SW 1271 (cell line): ENCODE results near the gene RNF207.

Source experiments
- DNase-seq, 2 experiments: peaks; one replicate each; lab custom pipeline; 2025; lab: John Stamatoyannopoulos, UW

RNF207 gene

GRCh38 chr1:6174621-6175410, 31.1 kb upstream of the RNF207 start:
- no peak for DNase-seq

DNA sequence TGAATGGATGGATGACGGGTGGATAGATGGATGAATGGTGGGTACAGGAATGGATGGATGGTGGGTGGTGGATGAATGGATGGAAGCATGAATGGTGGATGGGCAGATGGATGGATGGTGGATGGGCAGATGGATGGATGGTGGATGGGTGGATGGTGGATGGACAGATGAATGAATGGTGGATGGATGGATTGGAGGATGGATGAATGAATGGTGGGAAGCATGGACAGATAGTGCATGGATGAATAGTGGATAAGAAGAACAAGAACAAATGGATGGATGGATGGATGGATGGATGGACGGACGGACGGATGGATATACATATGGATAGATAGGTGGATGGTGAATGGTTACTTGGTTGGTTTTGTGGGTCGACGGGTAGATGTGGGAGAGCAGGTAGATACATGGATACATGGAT, 30.5 kb upstream of the RNF207 start:
- no peak for DNase-seq

DNA sequence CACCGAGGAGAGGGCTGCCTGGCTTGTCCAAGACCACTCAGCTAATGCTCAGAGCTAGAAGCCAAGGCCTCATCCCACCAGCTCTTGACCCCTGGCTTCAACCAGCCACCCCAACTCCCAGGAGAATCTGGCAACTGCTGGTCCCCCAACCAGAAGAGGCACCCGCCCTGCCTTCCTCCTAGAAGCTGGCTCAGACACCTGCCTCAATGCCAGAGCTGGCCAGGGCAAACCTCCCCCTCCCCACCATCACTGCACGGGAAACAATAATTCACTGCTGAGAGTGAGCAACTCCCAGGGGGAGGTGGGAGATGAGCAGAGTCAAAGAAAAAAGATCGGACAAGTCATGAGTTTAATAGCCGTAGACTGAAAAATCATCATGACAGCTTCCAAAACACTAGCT, 29.1 kb upstream of the RNF207 start:
- no peak for DNase-seq

DNA sequence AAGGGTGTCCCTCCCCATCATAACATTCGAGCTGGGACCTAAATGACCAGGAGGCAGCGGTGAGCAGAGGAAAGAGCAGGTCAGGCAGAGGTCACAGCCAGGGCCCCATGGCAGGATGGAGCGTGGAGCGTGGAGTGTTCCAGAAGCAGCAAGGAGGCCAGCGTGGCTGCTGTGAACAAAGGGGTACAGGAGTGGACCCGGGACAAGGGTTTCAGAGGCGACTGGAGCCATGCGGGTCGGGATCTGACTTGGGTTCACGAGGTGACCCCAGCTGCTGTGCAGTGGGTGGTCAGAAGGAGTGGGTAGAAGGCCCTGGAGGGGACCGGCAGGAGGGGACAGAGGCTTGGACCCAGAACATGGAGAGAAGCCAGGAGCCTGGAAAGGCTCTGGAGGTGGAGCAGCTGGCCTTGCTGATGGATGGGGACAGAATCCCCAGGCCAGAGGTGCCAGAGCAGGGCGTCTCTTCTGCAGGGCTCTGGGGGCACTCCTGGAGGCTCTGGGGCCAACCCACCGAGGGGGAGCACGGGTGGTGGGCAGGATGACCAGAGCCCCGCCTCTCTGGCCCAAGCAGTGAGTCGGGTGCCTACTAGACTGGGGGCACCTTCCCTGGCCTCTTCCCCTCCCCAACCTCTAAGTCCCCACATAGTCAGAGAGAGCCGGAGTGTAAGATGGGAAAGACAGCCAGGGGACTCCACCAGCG, 28.1 kb upstream of the RNF207 start:
- DNase-seq: no peak

DNA sequence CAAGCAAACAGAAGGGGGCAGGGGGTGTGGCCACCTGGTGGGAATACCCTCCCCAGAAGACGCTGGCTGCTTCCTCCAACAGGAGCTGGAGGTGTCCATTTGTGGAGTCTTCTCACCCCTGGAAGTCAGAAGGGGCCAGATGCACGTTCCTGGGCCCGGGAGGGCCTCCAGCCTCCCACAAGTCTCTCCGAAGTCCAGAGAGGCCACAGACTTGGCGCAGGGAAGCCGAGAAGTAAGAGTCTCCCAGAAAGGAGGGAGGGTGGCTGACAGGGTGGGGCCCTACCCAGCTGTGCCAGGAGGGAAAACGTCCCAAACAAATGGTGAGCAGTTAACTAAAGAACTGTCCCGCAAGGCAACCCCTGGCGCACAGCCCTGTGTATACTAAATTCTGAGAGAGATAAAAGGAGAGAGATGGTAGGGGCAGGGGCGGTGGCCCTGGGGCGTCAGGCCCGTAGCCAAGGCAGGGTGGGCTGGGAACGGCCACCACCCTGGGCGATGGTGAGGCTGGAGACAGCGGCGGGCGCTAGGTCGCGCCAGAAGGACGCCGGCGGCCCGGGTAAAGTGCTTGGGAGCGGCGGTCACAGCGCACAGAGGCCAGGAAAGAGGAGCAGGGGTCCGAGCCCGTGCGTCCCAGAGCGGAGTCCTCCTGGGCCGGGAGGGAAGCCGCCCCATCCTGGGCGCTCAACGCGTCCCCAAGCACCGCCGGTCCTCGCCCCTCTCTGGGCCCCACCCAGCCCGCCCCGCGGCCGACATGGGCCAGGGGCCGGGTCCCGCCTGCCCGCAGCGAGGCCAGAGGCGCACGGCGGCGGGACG, 27.0 kb upstream of the RNF207 start:
- no peak for DNase-seq

DNA sequence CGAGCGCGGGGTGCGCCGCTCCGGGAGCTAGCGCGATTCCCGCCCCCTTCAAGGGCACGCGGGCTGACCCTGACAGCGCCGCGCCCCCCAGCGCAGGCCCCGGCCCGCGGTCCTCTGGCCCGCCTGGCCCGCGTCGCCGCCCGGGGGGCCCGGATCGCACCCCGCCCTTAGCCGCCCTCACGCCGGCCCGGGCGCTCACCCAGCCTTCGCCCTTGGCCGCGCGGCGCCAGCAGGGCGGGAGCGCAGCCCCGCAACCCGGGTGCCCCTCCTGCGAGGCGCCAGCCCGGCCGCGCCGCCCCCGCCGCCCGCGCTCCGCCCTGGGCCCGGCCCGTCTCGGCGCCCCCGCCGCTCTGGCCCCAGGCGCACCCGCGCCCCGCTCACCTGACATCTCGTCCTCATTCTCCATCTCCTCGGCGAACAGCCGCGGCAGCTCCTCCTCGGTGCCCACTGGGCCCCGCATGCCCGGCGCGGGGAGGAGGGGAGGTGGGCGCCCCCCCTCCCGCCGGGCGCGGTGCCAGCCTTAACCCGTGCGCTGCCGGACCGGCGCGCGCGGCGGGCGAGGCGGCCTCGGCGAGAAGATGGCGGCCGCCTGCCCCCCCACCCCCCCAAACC, 26.2 kb upstream of the RNF207 start:
- DNase-seq: no peak

- no peak for DNase-seq
These were observed 25.6 kb upstream of the RNF207 start, which contains the start of gene CHD5 for GRCh38 chr1:6180268-6180706. Gene CHD5 (minus strand): TSS chr1:6180321. CDS start chr1:6180023, 298 bp downstream.

- DNase-seq: no peak
These were observed 25.1 kb upstream of the RNF207 start for GRCh38 chr1:6180707-6181311.

- no peak for DNase-seq
These were observed 24.6 kb upstream of the RNF207 start for GRCh38 chr1:6181347-6181770.

GRCh38 chr1:6183520-6183989, 22.4 kb upstream of the RNF207 start:
- DNase-seq: no peak

- DNase-seq: no peak
These were observed 21.7 kb upstream of the RNF207 start for GRCh38 chr1:6184083-6184783.

DNA sequence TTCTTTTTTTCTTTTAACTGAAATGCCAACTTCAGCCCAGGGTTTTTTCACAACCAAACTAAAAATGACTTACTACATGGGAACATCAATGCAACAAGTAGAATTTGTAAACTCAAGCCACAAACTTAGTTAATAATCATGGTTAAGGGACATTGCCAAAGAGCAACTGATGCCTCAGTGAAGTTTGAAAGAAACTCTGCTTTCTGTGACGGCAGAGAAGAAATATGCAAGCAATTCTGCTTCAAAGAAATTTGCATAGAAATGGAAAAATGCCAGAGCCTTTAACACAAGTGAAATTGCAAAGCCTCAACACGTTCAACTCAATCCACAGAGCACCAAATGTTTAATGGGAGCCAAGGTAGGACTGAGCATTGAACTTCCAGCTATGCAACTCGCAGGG, 20.8 kb upstream of the RNF207 start:
- DNase-seq: no peak

DNA sequence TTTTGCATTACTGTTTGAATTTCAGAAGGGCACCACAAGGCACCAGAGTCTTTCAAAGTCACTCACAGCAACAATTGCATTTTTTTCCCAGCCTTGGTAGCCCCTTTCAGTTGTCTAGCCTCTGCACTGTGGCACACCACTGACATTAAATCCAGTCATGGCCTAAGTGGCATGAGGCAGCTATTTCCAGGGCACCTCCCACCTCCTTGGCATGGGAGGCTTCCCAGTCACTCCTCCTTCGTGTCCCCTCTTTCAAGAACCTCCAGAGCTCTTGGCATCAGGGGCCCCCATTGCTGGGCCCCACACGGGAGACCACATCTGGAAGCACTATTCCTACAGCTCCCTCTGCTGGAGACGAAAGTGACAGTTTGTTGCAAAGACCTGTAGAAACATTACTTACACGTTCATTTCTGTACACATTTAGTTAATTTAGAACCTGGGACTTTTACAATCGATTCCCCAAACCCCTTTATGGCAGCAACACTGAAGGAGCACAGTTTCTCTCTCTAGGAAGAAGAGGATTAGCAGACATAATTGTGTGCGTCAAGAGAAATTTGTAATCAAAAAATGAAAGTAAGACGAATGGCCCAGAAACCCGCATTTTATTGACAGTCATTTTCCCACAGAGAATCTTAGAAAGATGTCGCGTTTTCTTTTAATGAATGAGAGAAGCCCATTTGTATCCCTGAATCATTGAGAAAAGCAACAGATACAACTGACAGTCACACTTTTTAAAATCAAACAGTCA, 20.1 kb upstream of the RNF207 start:
- no peak for DNase-seq

GRCh38 chr1:6188466-6188865, 17.5 kb upstream of the RNF207 start:
- DNase-seq: no peak

DNA sequence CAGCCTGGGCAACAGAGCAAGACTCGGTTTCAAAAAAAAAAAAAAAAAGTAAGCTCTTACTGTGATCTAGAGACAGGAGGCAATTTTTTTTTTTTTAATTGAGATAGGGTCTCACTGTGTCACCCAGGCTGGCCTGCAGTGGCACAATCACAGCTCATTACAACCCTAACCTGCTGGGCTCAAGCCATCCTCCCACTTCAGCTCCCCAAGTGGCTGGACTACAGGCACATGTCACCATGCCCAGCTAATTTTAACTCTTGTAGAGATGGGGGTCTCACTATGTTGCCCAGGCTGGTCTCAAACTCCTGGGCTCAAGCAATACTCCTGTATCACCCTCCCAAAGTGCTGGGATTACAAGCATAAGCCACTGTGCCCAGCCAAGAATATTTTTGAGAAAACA, 14.0 kb upstream of the RNF207 start:
- DNase-seq: no peak

DNA sequence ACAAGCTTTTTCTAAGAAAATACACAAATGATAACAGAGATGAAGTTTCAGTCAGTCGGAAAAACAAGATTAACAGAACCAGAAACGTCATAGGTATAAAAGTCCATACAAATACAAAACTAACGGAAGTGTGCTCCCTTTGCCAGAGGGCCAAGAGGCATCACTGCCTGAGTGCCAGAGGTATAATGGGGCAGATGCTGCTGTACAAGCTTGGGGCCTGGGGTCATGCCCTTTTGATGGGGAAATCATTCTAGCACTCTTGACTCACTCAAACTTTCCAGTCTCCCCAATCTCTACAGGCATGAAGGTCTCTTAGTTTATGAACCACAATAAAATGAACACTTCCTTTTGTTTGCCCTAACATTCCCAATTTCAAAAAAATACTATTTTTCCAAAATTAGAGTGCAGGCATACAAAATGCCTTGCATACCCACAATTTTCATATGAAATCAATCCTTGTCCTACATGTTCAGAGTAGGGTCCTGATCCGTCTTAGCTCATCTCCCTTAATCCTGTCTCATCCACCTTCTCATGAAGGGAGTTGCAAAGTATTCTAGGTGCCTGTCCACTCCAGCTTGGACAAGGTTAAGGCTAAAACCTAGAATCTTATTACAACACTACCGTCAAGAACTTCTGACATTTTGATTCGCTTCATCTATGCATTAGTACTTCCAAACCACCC, 8.0 kb upstream of the RNF207 start:
- DNase-seq: no peak

DNA sequence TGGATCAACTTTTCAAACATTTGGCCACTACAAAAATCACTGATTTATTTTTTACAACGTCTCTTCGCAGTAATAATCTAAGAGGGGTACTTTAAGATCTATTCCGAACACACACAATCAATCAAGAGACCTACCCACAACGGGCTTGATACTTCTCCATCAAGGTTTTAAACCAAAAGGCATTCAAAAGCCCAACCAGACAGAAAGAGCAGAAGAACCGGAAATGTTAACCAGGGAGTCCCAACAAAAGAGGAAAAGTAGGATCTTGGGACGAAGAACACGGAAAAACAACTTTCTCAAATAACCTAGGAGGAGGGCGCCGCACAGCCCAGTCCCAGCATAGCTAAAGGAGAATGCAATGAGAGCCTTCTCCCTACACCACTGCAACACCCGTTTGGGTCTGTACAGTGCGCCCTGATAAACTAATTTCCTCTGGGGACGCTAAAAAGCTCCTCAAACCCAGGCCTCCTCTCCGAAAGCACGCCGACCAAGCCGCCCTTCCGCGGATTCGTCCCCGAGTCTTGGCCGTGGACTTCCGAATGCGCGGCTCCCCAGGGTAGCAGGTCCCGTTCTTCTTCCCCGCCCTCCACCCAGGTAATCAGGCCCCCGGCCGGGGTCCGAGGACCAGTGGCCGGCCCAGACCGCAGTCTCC, 7.1 kb upstream of the RNF207 start:
- DNase-seq: no peak

DNA sequence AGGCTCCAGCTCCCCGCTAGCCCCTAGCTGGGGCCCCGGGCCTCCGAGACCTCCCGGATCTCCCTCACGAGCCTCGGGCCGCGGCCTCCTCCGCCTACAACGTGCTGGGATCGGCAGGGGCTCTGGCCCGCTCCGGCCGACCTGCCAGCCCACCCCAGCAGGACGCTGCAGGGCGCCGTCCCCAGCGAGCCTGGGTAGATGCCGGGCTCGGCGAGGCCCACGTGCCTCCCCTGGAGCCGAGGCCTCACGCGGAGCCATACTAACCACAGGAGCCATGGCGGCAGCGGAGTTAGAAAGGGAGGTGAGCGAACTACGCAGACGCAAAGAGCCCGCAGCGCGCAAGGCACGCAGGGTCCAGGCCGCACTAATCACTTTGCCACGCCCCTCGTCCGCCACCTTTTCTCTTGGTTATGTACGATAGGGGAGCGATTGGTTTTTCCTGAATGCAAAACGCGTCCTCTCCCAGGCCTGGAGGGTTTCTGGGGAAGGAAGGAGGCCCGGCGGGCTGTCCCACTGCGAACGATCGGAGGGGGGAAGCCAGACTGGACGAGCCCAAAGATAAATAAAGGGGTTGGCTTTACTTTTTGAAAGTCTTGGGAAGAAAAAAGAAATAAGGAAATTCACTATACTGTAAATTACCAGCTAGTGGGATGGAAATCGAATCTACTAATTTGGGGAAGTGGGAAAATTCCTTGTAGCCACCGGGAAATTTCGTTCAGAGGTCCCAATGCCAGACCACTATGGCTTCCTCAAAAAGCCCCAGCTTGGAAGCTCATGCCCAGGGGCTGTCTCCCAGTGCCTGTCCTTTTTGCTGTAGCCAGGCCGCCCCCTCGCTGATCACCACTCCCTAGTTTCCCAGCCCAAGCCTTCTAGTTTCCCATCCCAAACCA, 6.4 kb upstream of the RNF207 start, which contains the start of gene RPL22:
Gene RPL22, minus strand, starts transcription at position 298 of the 890 bp plus-strand sequence. Its CDS starts 22 bp downstream, at position 276.
- DNase-seq: peak; percentile 89 to 96
